Measurements from ENCODE around the gene ZNF639.
"Not testable (repeated sequence)": the region's sequence is repeated elsewhere in the genome, so short reads cannot be mapped to it uniquely, and the experiment has no call there.

The ZNF639 gene

GRCh38 chr3:179302111-179302510 is 20.7 kb upstream of the ZNF639 start:
- no peak overlapping the region for H3K27ac ChIP-seq (ENCODE audit: extremely low read depth, low read depth, low read length)
- no peaks in the 10 kb centered on the region for H3K36me3 ChIP-seq (ENCODE audit: control insufficient read depth in 2 of 2, insufficient read depth in 1 of 2, low read length in 2 of 2)
- no peaks in the 10 kb centered on the region for H3K9me3 ChIP-seq (ENCODE audit: control insufficient read depth, insufficient read depth, low read depth, low read length)
- H3K4me3 ChIP-seq (ENCODE audit: low read depth, low read length) = no peak overlapping the region
- ChIA-PET CTCF (no interaction called here), POLR2A (no interaction called here)
- no peak for TF ChIP-seq ZBTB7A (tag by site-specific recombination; IDR thresholded peaks at IDR 0.05; ENCODE audit: low read depth)
- TF ChIP-seq ZNF777 (tag by site-specific recombination; IDR thresholded peaks at IDR 0.05; ENCODE audit: borderline replicate concordance) = no peak
- no peak for TF ChIP-seq ZNF621 (tag by site-specific recombination; IDR thresholded peaks at IDR 0.05)
- no peak for TF ChIP-seq ZSCAN23 (tag by site-specific recombination; IDR thresholded peaks at IDR 0.05)
- TF ChIP-seq HOXC10 (CRISPR knock-in tag; IDR thresholded peaks at IDR 0.05) = no peak
- TF ChIP-seq FEZF1 (tag by site-specific recombination; IDR thresholded peaks at IDR 0.05) = no peak
- no peak for TF ChIP-seq ZNF580 (tag by site-specific recombination; IDR thresholded peaks at IDR 0.05)
- no peak for TF ChIP-seq ELK4 (IDR thresholded peaks at IDR 0.05; ENCODE audit: borderline replicate concordance, low read depth, low read length)
- TF ChIP-seq SALL2 (tag by site-specific recombination; IDR thresholded peaks at IDR 0.05; ENCODE audit: borderline replicate concordance) = no peak
- no peak for TF ChIP-seq ZNF501 (tag by site-specific recombination; IDR thresholded peaks at IDR 0.05)
- no peak for TF ChIP-seq ZBTB1 (tag by site-specific recombination; IDR thresholded peaks at IDR 0.05)
- TF ChIP-seq ZNF148 (tag by site-specific recombination; IDR thresholded peaks at IDR 0.05; ENCODE audit: borderline replicate concordance) = no peak
- H3K4me1 ChIP-seq (ENCODE audit: control insufficient read depth, insufficient read depth, low read length) = no peaks in the 10 kb centered on the region

- TF ChIP-seq ZNF510 (tag by site-specific recombination; IDR thresholded peaks at IDR 0.05; ENCODE audit: insufficient replicate concordance) (no peak), ZNF354C (tag by site-specific recombination; IDR thresholded peaks at IDR 0.05; ENCODE audit: borderline replicate concordance, low read depth) (no peak), PRDM1 (tag by site-specific recombination; IDR thresholded peaks at IDR 0.05) (peak; percentile 72), ZFHX2 (tag by site-specific recombination; conservative IDR thresholded peaks at IDR 0.05) (no peak), ZNF175 (tag by site-specific recombination; IDR thresholded peaks at IDR 0.05) (no peak), HOXA7 (CRISPR knock-in tag; IDR thresholded peaks at IDR 0.05; ENCODE audit: borderline replicate concordance) (no peak), ZNF311 (tag by site-specific recombination; IDR thresholded peaks at IDR 0.05; ENCODE audit: borderline replicate concordance) (no peak)
- Histone ChIP-seq H3K27ac (ENCODE audit: extremely low read depth, low read depth, low read length) (no peak overlapping the region), H3K4me3 (ENCODE audit: low read depth, low read length) (no peak overlapping the region), H3K9me3 (ENCODE audit: control insufficient read depth, insufficient read depth, low read depth, low read length) (no peaks in the 10 kb centered on the region), H3K36me3 (ENCODE audit: control insufficient read depth in 2 of 2, insufficient read depth in 1 of 2, low read length in 2 of 2) (no peaks in the 10 kb centered on the region), H3K4me1 (ENCODE audit: control insufficient read depth, insufficient read depth, low read length) (no peaks in the 10 kb centered on the region)
- CTCF ChIA-PET = no interaction called here
- POLR2A ChIA-PET = no interaction called here
These were observed 18.2 kb upstream of the ZNF639 start for GRCh38 chr3:179304605-179305004.

GRCh38 chr3:179307362-179307761 is 15.5 kb upstream of the ZNF639 start:
- H3K4me1 ChIP-seq (ENCODE audit: control insufficient read depth, insufficient read depth, low read length); H3K36me3 ChIP-seq (ENCODE audit: control insufficient read depth in 2 of 2, insufficient read depth in 1 of 2, low read length in 2 of 2); H3K27ac ChIP-seq (ENCODE audit: extremely low read depth, low read depth, low read length); POLR2A ChIA-PET; H3K9me3 ChIP-seq (ENCODE audit: control insufficient read depth, insufficient read depth, low read depth, low read length); CTCF ChIA-PET; H3K4me3 ChIP-seq (ENCODE audit: low read depth, low read length): not testable (repeated sequence)
- TF ChIP-seq ZNF146 (tag by site-specific recombination; IDR thresholded peaks at IDR 0.05) = peak; percentile 84

All from HEK293 (cell line).